Right cardiac atrium (tissue), 5 donors: Measurements from ENCODE around the gene FNIP1. TPM values are rescaled to one million over a fixed set of nuclear protein-coding genes. Genes with fewer than 3 reads are reported as not detected.
A peak's percentile ranks its signal among the peaks of the same experiment; 100 is the strongest.

Experiments
- ATAC-seq, 2 donors: fragments of 200-7000 bp; cut with Tn5 transposase; one replicate each; pipeline versions ENCODE4 v1.8.0 to v1.9.1; 2020; ENCODE audit warnings: moderate library complexity in 2 of 2, mild to moderate bottlenecking in 1 of 2
- DNase-seq, 3 donors: peaks; one replicate each; pipeline ENCODE4 v3.0.0-alpha.2; 2020
- H3K27ac ChIP-seq: one replicate; pipeline ENCODE4 v1.5.1; 2013; ENCODE audit warnings: mild to moderate bottlenecking, low read length, control low read depth, moderate library complexity
- H3K27me3 ChIP-seq: one replicate; pipeline ENCODE4 v1.6.1; 2013; ENCODE audit not compliant: control insufficient read depth, insufficient read depth
- H3K4me1 ChIP-seq: one replicate; pipeline ENCODE4 v1.6.1; 2013; ENCODE audit warnings: low read length; ENCODE audit not compliant: control insufficient read depth, insufficient read depth
- H3K4me3 ChIP-seq: one replicate; pipeline ENCODE4 v1.5.1; 2013; ENCODE audit warnings: low read length, control low read depth
- H3K9me3 ChIP-seq: one replicate; pipeline ENCODE4 v1.6.1; 2013; ENCODE audit warnings: low read length; ENCODE audit not compliant: control insufficient read depth
- WGBS: extraction: QIAGEN DNeasy Blood & Tissue Kit; methylation state at CpG from one replicate; pipeline ENCODE4 v1.1.7; 2013; 5-methylcytosine and 5-hydroxymethylcytosine counted together
- intact Hi-C, 4 donors: fragments of 100-400 bp; cut with DNase I; formaldehyde crosslinking; loops; one replicate each; pipeline versions ENCODE4 v1.11.0 to v1.14.0; 2022 to 2023
- polyA plus RNA-seq: library from polyadenylated mRNA; stranded (reverse); fragments of 200-250 nt; gene quantifications from one replicate; pipeline ENCODE4 v1.2.3, GENCODE V29; 2013
- total RNA-seq, 4 donors: library from RNA; stranded (reverse); fragmentation: NEBNext Ultra II Directional; extraction: Animal tissue kit (Norgen Biotek cat#: 25700); gene quantifications; one replicate each; pipeline ENCODE4 v1.2.1, GENCODE V29; 2021
- donor health status: healthy with polysubstance abuse.
- donor health status: DM: no; HTN: yes; CAD: no.
- donor health status: DM: no; HTN: no; CAD: no.
- donor health status: DM: no; HTN: yes; CAD: no; lungs with severe emphysema.
- donor health status: DM: yes; HTN: yes; CAD: no.

The FNIP1 gene
- total and polyA plus RNA-seq, 5 donors, result 5.8 to 35.8 (median 29.7) TPM

DNA sequence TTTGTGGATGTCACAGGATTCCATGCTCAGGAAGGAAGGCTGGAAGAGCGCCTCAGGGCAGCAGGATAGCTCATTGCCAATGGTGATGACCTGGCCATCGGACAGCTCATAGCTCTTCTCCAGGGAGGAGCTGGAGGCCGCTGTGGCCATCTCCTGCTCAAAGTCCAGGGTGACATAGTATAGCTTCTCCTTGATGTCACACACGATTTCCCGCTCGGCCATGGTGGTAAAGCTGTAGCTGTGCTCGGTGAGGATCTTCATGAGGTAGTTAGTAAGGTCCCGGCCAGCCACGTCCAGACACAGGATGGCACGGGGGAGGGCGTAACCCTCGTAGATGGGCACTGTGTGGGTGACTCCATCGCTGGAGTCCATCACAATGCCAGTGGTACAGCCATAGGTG is 137.5 kb downstream of the FNIP1 start:
- Histone ChIP-seq H3K27me3 (no peaks in the 10 kb centered on the region), H3K9me3 (peaks cover 2% of the 10 kb centered on the region), H3K27ac (no peak overlapping the region), H3K4me3 (no peak overlapping the region), H3K4me1 (no peaks in the 10 kb centered on the region)
- no peak for DNase-seq
- ATAC-seq, result peak in 1 of 2 donors; percentile 41
- intact Hi-C loops, result no loop called here
- WGBS, result 99% methylated on average over 13 of the region's 13 CpGs

DNA sequence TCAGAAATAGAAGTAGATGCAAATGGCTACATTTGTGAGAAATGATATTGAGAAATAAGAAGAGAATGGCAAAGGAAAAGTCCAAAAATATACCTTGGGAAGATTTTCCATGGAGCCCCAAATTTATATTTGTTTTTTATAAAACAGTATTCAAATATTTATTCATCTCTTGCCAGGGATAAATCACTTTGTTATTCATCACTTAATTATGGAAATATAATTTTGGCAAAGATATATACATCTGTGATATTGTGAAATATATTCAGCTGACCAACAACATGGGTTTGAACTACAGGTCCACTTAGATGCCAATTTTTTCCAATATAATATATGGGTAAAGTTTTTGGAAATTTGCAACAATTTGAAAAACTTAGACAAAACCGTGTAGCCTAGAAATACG is 142.0 kb downstream of the FNIP1 start:
- intact Hi-C loops, result no loop called here
- Histone ChIP-seq H3K4me1 (no peaks in the 10 kb centered on the region), H3K9me3 (no peaks in the 10 kb centered on the region), H3K27me3 (no peaks in the 10 kb centered on the region), H3K27ac (no peak overlapping the region), H3K4me3 (no peak overlapping the region)
- DNase-seq (no peak), ATAC-seq (no peak)
- 95% methylated on average over 2 of the region's 2 CpGs for WGBS

DNA sequence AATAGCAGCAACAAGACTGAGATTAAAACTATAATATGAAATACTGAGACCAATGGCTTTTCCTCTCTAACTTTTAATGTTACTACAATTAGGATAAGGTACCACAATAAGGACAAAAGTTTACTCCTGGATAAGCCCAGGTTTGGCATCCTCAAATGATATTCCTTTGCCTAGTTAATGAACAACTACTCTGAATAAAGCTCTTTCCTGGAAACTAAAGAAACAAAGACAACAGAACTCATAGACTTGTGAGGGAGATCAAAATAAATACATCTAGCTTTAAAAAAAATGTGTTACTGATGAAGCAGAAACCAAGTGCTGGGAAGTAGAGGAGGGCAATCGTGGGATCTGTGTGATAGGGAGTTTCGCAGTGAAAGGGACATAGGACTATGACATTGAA is 142.5 kb downstream of the FNIP1 start:
- DNase-seq (no peak), ATAC-seq (no peak)
- H3K4me3 ChIP-seq, result no peak overlapping the region
- H3K27me3 ChIP-seq, result no peaks in the 10 kb centered on the region
- H3K27ac ChIP-seq, result no peak overlapping the region
- 78% methylated on average over 2 of the region's 2 CpGs for WGBS
- H3K4me1 ChIP-seq, result no peaks in the 10 kb centered on the region
- intact Hi-C loops, result no loop called here
- H3K9me3 ChIP-seq, result no peaks in the 10 kb centered on the region

DNA sequence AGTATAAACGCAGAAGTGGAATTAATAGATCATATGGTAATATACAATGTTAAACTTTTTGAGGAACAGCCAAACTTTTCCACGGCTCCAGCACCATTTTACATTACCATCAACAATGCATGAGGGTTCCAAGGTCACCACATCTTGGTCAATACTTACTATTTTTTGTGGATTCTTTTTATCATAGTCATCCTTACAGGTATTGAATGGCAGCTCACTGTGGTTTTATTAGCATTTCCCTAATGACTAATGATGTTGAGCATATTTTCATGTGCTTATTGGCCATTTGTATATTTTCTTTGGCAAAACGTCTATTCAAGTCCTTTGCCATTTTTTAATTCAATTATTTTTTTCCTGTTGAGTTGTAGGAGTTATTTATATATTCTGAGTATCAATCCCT is 147.7 kb downstream of the FNIP1 start:
- DNase-seq (no peak), ATAC-seq (no peak)
- Histone ChIP-seq H3K4me1 (no peaks in the 10 kb centered on the region), H3K27ac (no peak overlapping the region), H3K27me3 (no peaks in the 10 kb centered on the region), H3K9me3 (no peaks in the 10 kb centered on the region), H3K4me3 (no peak overlapping the region)
- intact Hi-C loops, result no loop called here
- 92% methylated on average over 3 of the region's 3 CpGs for whole genome bisulfite sequencing

DNA sequence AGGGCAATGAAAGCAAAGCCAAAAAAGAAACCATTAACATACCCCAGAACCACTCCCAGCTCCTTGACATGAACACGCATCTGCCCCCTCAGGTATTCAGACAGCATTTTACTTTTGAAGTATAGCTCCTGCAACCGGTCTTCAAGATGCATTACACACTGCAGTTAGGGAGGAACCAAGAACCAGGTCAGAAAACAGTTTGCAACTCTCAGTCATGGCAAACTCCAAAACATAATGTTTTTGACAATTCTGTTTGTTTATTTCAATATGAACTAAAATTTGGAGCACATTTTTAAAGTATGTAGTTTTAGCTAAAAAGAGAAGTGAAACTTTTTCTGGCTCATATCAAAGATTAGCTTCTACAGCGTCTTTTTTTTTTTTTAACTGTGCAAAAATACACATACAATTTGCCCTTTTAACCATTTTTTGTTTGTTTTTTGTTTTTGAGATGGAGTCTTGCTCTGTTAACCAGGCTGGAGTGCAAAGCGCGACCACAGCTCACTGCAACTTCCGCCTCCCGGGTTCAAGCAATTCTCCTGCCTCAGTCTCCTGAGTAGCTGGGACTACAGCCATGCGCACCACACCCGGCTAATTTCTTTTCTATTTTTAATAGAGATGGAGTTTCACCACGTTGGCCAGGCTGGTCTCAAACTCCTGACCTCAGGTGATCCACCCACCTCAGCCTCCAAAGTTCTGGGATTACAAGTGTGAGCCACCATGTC is 149.6 kb downstream of the FNIP1 start:
- H3K4me3 ChIP-seq, result no peak overlapping the region
- 84% methylated on average over 10 of the region's 10 CpGs for WGBS
- DNase-seq (no peak), ATAC-seq (no peak)
- H3K9me3 ChIP-seq, result no peaks in the 10 kb centered on the region
- intact Hi-C loops, result no loop called here
- no peaks in the 10 kb centered on the region for H3K27me3 ChIP-seq
- no peaks in the 10 kb centered on the region for H3K4me1 ChIP-seq
- H3K27ac ChIP-seq, result no peak overlapping the region

DNA sequence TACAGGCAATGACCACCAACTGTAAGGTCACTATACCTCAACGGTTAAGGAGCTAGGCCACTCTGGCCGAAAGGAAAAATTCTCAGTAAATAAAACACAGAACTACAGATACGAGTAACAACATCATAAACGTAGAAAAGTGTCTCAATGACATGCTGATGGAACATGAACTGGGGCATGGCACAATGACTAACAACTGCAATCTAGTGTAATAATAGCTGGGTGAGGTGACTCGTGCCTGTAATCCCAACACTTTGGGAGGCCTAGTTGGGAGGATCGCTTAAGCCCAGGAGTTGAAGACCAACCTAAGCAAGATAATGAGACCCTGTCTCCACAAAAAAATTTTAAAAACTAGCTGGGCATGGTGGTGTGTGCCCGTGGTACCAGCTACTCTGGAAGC is 152.0 kb downstream of the FNIP1 start:
- DNase-seq, result no peak

DNA sequence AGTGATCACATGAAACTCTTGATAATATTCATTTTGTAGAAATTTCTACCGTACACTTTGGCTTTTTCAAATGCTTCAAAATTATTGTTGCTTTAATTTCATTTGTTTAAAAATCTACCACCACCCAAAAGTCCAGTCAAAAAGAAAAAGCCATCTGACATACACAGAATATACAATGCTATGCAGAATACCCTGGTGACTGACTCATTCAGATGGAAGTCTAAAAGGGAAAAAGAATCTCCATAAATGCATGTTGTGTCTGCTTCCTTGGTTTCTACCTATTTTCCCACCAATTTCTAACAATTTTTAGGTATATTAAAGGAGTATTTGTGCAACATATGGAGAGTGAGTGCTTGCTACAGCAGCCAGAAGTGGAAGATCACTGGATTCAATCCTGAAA is 152.4 kb downstream of the FNIP1 start:
- no peaks in the 10 kb centered on the region for H3K9me3 ChIP-seq
- ATAC-seq, result no peak
- H3K4me3 ChIP-seq, result no peak overlapping the region
- intact Hi-C loops, result no loop called here
- no peak for DNase-seq
- no peaks in the 10 kb centered on the region for H3K27me3 ChIP-seq
- H3K27ac ChIP-seq, result no peak overlapping the region
- WGBS, result 66% methylated on average over 1 of the region's 1 CpG
- no peaks in the 10 kb centered on the region for H3K4me1 ChIP-seq

More for the DNA sequence above, 152.0 kb downstream of the FNIP1 start:
- H3K9me3 ChIP-seq, result no peaks in the 10 kb centered on the region
- H3K27me3 ChIP-seq, result no peaks in the 10 kb centered on the region
- no peaks in the 10 kb centered on the region for H3K4me1 ChIP-seq
- ATAC-seq, result no peak
- 95% methylated on average over 7 of the region's 7 CpGs for WGBS
- no peak overlapping the region for H3K4me3 ChIP-seq
- no peak overlapping the region for H3K27ac ChIP-seq
- intact Hi-C loops, result no loop called here

DNA sequence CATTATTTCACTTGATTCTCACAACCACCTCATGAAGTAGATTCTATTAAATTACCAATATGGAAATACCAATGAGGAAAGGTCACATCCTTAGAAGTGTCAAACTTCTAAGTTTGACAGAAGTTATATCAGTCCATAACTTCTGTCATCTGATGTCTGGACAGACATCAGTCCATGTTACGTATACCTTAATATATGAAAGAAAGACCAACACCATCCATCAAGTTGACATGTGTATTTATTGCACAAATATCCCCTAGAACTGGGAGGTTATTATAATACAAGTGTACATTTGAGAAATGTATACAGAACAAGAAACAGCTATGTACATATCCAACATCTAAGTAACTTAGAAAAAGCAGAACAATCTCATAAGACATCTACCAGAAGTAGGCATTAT is 155.3 kb downstream of the FNIP1 start:
- ATAC-seq (no peak), DNase-seq (no peak)
- no peaks in the 10 kb centered on the region for H3K27me3 ChIP-seq
- H3K27ac ChIP-seq, result no peak overlapping the region
- no peaks in the 10 kb centered on the region for H3K9me3 ChIP-seq
- H3K4me1 ChIP-seq, result no peaks in the 10 kb centered on the region
- no peak overlapping the region for H3K4me3 ChIP-seq
- intact Hi-C loops, result no loop called here
- 97% methylated on average over 1 of the region's 1 CpG for WGBS

DNA sequence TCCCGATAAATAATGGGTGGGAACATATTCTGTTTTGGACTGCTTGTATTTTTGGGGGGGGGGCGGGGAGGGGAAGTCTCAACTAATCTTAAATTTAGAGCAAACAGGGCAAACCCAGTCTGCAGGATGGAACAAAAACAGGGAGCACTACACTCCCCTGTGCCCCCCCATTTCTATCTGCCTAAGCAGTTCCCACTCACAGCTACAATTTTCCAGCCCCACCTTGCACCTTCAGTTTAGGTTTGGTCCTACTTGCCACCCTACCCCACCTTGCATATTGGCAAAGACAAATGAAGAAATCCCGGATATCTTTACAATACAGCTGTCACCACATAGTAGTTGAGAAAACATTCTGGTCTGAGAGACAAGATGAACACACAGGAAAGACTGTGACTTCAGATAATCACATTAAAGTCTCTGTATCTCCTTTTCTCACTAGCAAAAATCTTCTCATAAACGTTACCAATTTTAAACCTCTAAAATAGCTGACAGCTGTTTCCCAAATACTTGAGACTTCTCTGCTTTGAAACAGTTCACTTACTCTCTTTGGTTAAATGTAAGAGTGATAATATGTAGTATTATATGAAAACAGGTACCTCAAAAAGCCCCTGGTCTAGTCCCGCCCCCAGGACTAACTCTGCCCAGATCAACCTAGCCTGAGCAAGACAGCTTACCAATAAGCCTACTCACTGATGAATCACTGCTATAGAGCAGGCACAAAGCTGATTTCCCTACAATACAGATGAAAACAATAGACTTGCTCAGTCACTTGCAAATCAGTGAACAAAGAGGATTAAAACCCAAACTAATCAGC is 156.6 kb downstream of the FNIP1 start:
- intact Hi-C loops, result no loop called here
- no peak for ATAC-seq
- no peak for DNase-seq
- no peak overlapping the region for H3K4me3 ChIP-seq
- no peaks in the 10 kb centered on the region for H3K27me3 ChIP-seq
- no peak overlapping the region for H3K27ac ChIP-seq
- H3K4me1 ChIP-seq, result no peaks in the 10 kb centered on the region
- no peaks in the 10 kb centered on the region for H3K9me3 ChIP-seq
- WGBS, result 55% methylated on average over 5 of the region's 5 CpGs

DNA sequence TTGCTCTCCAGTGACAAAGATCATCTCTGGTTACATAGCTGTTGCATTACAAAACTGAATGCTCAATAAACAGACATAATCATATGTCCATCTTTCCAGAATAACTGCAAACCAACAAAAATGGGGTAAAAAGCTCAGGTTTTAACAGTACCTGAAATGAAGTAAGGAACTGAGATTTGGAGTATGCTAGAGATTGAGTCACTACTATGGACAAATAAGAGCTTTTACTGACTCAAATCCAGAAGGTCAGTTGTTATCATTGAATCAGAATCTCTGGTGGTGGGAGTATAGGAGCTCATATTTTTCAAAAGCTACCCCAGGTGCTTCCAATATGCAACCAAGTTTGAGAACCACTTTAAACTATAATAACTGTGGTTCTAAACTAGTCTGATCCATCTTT is 157.7 kb downstream of the FNIP1 start:
- Histone ChIP-seq H3K27ac (no peak overlapping the region), H3K9me3 (no peaks in the 10 kb centered on the region), H3K4me1 (no peaks in the 10 kb centered on the region), H3K27me3 (no peaks in the 10 kb centered on the region), H3K4me3 (no peak overlapping the region)
- ATAC-seq (no peak), DNase-seq (no peak)
- intact Hi-C loops, result no loop called here

DNA sequence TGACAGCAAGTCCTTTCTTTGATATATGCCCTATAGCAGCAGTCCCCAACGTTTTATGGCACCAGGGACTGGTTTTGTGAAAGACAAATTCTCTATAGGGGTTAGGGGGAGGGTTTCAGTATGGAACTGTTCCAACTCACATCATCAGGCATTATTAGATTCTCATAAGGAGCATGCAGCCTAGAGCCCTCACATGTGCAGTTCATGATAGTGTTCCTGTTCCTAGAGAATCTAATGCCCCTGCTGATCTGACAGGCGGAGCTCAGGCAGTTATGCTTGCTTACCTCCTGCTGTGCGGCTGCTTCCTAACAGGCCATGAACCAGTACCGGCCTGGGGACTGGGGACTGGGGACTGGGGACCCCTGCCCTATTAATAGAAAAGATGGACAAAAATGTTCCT is 159.1 kb downstream of the FNIP1 start:
- H3K27me3 ChIP-seq, result no peaks in the 10 kb centered on the region
- no peak overlapping the region for H3K4me3 ChIP-seq
- ATAC-seq (no peak), DNase-seq (no peak)
- 80% methylated on average over 4 of the region's 4 CpGs for WGBS
- intact Hi-C loops, result no loop called here
- H3K9me3 ChIP-seq, result no peaks in the 10 kb centered on the region
- no peak overlapping the region for H3K27ac ChIP-seq
- H3K4me1 ChIP-seq, result peaks cover 2% of the 10 kb centered on the region
